IMR-90 (cell line): ENCODE measurements around the gene GALNT17. TPM values are rescaled to one million over a fixed set of nuclear protein-coding genes. Genes with fewer than 3 reads are reported as not detected.

ENCODE experiments used
- ATAC-seq: fragments of 200-7000 bp; cut with Tn5 transposase; 2 replicates; pipeline ENCODE4 v1.9.1; 2020; ENCODE audit warnings: low read depth, mild to moderate bottlenecking, moderate library complexity
- BruUV-seq: library from RNA; stranded (reverse); fragments of 400-500 nt; replicated peaks from 2 replicates; lab custom pipeline; 2021; lab: Mats Ljungman, UMichigan
- CTCF ChIA-PET: fragments of 300-600 bp; formaldehyde crosslinking; extraction: SDS; loops from one replicate; lab custom pipeline; 2021; ENCODE audit warnings: antibody characterized with exemption; lab: Yijun Ruan, JAX
- POLR2A ChIA-PET: fragments of 300-600 bp; sonication (Branson Sonifier 250); formaldehyde crosslinking; loops from one replicate; lab custom pipeline; 2022; ENCODE audit warnings: antibody characterized with exemption; ENCODE audit not compliant: unreplicated experiment; lab: Charles Lee
- DNase-seq: peaks from one replicate; pipeline ENCODE4 v3.0.0; 2013
- H2AFZ ChIP-seq: replicated peaks from 2 replicates; pipeline ENCODE3; 2013; ENCODE audit warnings: low read length, mild to moderate bottlenecking; ENCODE audit not compliant: poor library complexity
- H2AK5ac ChIP-seq: 2 replicates; pipeline ENCODE4 v1.6.1; 2013; ENCODE audit warnings: low read depth, low read length, inconsistent platforms
- H2AK9ac ChIP-seq: replicated peaks from 2 replicates; pipeline ENCODE3; 2013; ENCODE audit warnings: mild to moderate bottlenecking, low read depth, low read length, moderate library complexity; ENCODE audit not compliant: poor library complexity
- H2BK120ac ChIP-seq: 2 replicates; pipeline ENCODE4 v1.6.1; 2013; ENCODE audit warnings: low read depth, low read length, inconsistent platforms
- H2BK15ac ChIP-seq: 3 replicates; pipeline ENCODE4 v1.6.1; 2013; ENCODE audit warnings: low read depth, low read length, inconsistent platforms
- H2BK20ac ChIP-seq: 2 replicates; pipeline ENCODE4 v1.6.1; 2013; ENCODE audit warnings: low read depth, mild to moderate bottlenecking, inconsistent platforms, low read length, moderate library complexity
- H2BK5ac ChIP-seq: 2 replicates; pipeline ENCODE4 v1.6.1; 2013; ENCODE audit warnings: mild to moderate bottlenecking, low read depth, low read length, inconsistent platforms; ENCODE audit not compliant: poor library complexity, severe bottlenecking
- H3K14ac ChIP-seq: replicated peaks from 2 replicates; pipeline ENCODE4 v1.6.1; 2013; ENCODE audit warnings: low read depth, low read length, inconsistent platforms
- H3K18ac ChIP-seq: 2 replicates; pipeline ENCODE4 v1.6.1; 2013; ENCODE audit warnings: low read depth, low read length, control low read depth
- H3K23ac ChIP-seq: 2 replicates; pipeline ENCODE4 v1.6.1; 2013; ENCODE audit warnings: low read depth, low read length, inconsistent platforms
- H3K27ac ChIP-seq: 2 replicates; pipeline ENCODE4 v1.5.1; 2013; ENCODE audit warnings: mild to moderate bottlenecking, control low read depth, low read length; ENCODE audit not compliant: insufficient read depth
- H3K27me3 ChIP-seq: 2 replicates; pipeline ENCODE4 v1.6.1; 2013; ENCODE audit warnings: low read length; ENCODE audit not compliant: control insufficient read depth, insufficient read depth
- H3K36me3 ChIP-seq: 2 replicates; pipeline ENCODE4 v1.6.1; 2013; ENCODE audit warnings: low read length, mixed read lengths; ENCODE audit not compliant: control insufficient read depth, insufficient read depth
- H3K4ac ChIP-seq: 2 replicates; pipeline ENCODE4 v1.6.1; 2013; ENCODE audit warnings: low read depth, low read length, inconsistent platforms
- H3K4me1 ChIP-seq: 2 replicates; pipeline ENCODE4 v1.6.1; 2013; ENCODE audit warnings: low read length, mixed read lengths; ENCODE audit not compliant: control insufficient read depth, insufficient read depth
- H3K4me2 ChIP-seq: 2 replicates; pipeline ENCODE4 v1.6.1; 2013; ENCODE audit warnings: low read depth, mild to moderate bottlenecking, control low read depth, low read length, moderate library complexity
- H3K4me3 ChIP-seq: 2 replicates; pipeline ENCODE4 v1.5.1; 2013; ENCODE audit warnings: low read depth, mild to moderate bottlenecking, control low read depth, low read length, moderate library complexity; ENCODE audit not compliant: insufficient read depth
- H3K56ac ChIP-seq: 2 replicates; pipeline ENCODE4 v1.6.1; 2013; ENCODE audit warnings: low read length, inconsistent platforms; ENCODE audit not compliant: insufficient read depth; ENCODE audit errors: extremely low read depth
- H3K79me1 ChIP-seq, 2 experiments: 2 replicates each; pipeline ENCODE4 v1.6.1; 2013; ENCODE audit warnings: low read length in 2 of 2, inconsistent platforms in 1 of 2, low read depth in 1 of 2
- H3K9ac ChIP-seq: 2 replicates; pipeline ENCODE4 v1.6.1; 2013; ENCODE audit warnings: low read depth, low read length, control low read depth
- H3K9me1 ChIP-seq: 2 replicates; pipeline ENCODE4 v1.6.1; 2013; ENCODE audit warnings: low read length, inconsistent platforms; ENCODE audit not compliant: insufficient read depth
- H3K9me3 ChIP-seq: 2 replicates; pipeline ENCODE4 v1.6.1; 2013; ENCODE audit warnings: low read length; ENCODE audit not compliant: control insufficient read depth, insufficient read depth
- H4K20me1 ChIP-seq: 2 replicates; pipeline ENCODE4 v1.6.1; 2013; ENCODE audit warnings: low read length, inconsistent platforms; ENCODE audit not compliant: insufficient read depth
- H4K5ac ChIP-seq: 2 replicates; pipeline ENCODE4 v1.6.1; 2013; ENCODE audit warnings: mild to moderate bottlenecking, low read depth, low read length, control low read depth
- H4K8ac ChIP-seq, 2 experiments: 2 replicates each; pipeline ENCODE4 v1.6.1; 2013; ENCODE audit warnings: low read depth in 2 of 2, low read length in 2 of 2, control low read depth in 1 of 2, inconsistent platforms in 1 of 2
- H4K91ac ChIP-seq: 2 replicates; pipeline ENCODE4 v1.6.1; 2013; ENCODE audit warnings: low read depth, low read length, inconsistent platforms; ENCODE audit not compliant: insufficient read depth
- CTCF ChIP-seq: conservative IDR thresholded peaks from 2 replicates; pipeline ENCODE4 v1.5.1; 2012; ENCODE audit warnings: mild to moderate bottlenecking, low read depth, low read length, improper control_type of control experiment
- POLR2A ChIP-seq: IDR thresholded peaks from 2 replicates; pipeline ENCODE4 v1.6.1; 2012; ENCODE audit warnings: mild to moderate bottlenecking, low read depth, low read length
- RAD21 ChIP-seq: IDR thresholded peaks from 2 replicates; pipeline ENCODE4 v1.6.1; 2012; ENCODE audit warnings: low read length, improper control_type of control experiment
- RCOR1 ChIP-seq: IDR thresholded peaks from 2 replicates; pipeline ENCODE4 v1.6.1; 2012; ENCODE audit warnings: mild to moderate bottlenecking, low read length, improper control_type of control experiment; ENCODE audit not compliant: insufficient replicate concordance
- SMC3 ChIP-seq: fragments of 150-350 bp; IDR thresholded peaks from 2 replicates; pipeline ENCODE4 v1.6.1; 2016; ENCODE audit warnings: low read depth, mild to moderate bottlenecking, antibody characterized with exemption, low read length, moderate library complexity
- WGBS, 2 experiments: methylation state at CpG; one replicate each; pipeline versions ENCODE4 v1.1.5 to v1.1.7; 2013; ENCODE audit warnings: missing lambda C conversion rate in 2 of 2; ENCODE audit not compliant: insufficient read length in 1 of 2; ENCODE audit errors: extremely low coverage in 2 of 2; 5-methylcytosine and 5-hydroxymethylcytosine counted together
- dilution Hi-C: fragments of 300-500 bp; cut with HindIII; formaldehyde crosslinking; loops from one replicate; pipeline ENCODE4 v1.14.3; 2018; ENCODE audit warnings: low sequenced_read_pairs; ENCODE audit not compliant: unreplicated experiment
- in situ Hi-C: fragments of 300-500 bp; cut with MboI; formaldehyde crosslinking; loops from 3 replicates; pipeline ENCODE4 v1.14.3; 2019; ENCODE audit warnings: low sequenced_read_pairs, inconsistent platforms, mixed read lengths
- intact Hi-C: fragments of 100-400 bp; cut with micrococcal nuclease; formaldehyde crosslinking; loops from 2 replicates; pipeline ENCODE4 v1.10.0; 2022
- polyA plus RNA-seq, 3 experiments: library from polyadenylated mRNA; depleted of rRNA; stranded (reverse); fragments of >200 nt; gene quantifications; 2 replicates each; pipeline ENCODE4 v1.2.3, GENCODE V29; 2012; ENCODE audit warnings: low replicate concordance in 1 of 3
- total RNA-seq: library from RNA; depleted of rRNA; stranded (reverse); fragments of >200 nt; gene quantifications from 2 replicates; pipeline ENCODE4 v1.2.3, GENCODE V29; 2012

Gene GALNT17
- total and polyA plus RNA-seq, 2 of the 4 experiments (the other 2 are of a cell fraction): not detected

DNA sequence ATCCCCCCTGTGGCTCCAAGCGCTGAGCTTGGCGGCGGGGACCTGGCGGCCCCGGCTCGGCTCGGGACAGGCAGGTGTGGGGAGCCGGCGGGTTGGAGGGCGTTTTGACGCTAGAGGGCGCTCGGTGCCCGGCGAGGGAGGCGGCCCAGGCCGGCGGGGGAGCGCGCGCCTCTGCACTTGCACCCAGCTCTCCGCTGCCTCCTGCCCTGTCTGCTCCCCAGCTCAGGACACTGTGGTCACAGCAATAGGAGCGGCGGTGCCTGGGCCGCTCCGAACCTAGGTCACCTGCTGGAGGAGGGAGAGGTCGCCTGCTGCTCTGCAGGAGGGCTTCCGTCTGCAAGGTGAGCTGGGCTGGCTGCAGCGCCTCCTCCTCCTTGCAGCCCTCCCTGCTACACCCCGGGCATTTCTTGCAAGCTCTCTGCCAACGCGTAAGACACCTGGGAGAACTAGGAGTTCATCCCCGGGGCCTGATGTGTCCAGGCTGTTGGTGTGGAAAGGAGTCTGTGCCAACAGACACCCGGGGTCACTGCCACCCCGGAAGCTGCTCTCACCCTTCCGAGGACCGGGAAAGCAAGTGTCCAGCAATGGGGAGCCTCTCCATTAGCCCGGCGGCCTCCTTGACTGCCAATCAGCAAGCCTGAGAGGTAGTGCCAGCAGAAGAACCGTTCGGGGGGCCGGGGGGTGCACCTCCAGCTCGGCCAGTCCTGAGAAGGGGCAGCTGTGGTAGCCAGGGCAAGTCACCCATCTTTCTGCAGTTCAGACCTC lies 620.4 kb downstream of the GALNT17 start:
- BruUV-seq: no TSS peak
- dilution Hi-C loops: no loop called here
- Histone ChIP-seq H3K27ac (no peak overlapping the region), H3K9me1 (no peaks in the 10 kb centered on the region), H2BK15ac (no peak overlapping the region), H2AFZ (no peak overlapping the region), H2BK120ac (no peak overlapping the region), H2AK5ac (no peak overlapping the region), H3K36me3 (no peaks in the 10 kb centered on the region), H3K9me3 (peaks cover 18% of the 10 kb centered on the region), H3K4ac (no peak overlapping the region), H4K91ac (no peak overlapping the region), H3K27me3 (no peaks in the 10 kb centered on the region), H4K20me1 (no peaks in the 10 kb centered on the region), H3K14ac (no peak overlapping the region), H3K4me2 (no peak overlapping the region), H3K9ac (no peak overlapping the region), H3K18ac (no peak overlapping the region), H3K4me1 (no peaks in the 10 kb centered on the region), H2BK5ac (no peak overlapping the region), H4K5ac (no peak overlapping the region), H2BK20ac (no peak overlapping the region), H3K23ac (no peak overlapping the region), H3K4me3 (no peak overlapping the region), H4K8ac (no peak overlapping the region), H3K56ac (no peak overlapping the region), H3K79me1 (no peaks in the 10 kb centered on the region), H2AK9ac (no peak overlapping the region)
- ChIA-PET POLR2A (no interaction called here), CTCF (interaction anchor here (0.7 kb wide), 1 partner anchor 1075 kb away, joined by 3 read pairs; no protein-coding TSS in a partner anchor)
- in situ Hi-C loops: no loop called here
- peak; percentile 65 for ATAC-seq
- DNase-seq: no peak
- 20% methylated on average over 4 of the region's 43 CpGs; no CpG with 5 or more reads in 1 of the 2 experiments for WGBS, 2 experiments
- intact Hi-C loops: no loop called here
- TF ChIP-seq CTCF (0 out of 2 replicates have a peak, but pooled peaks have one; percentile 23), POLR2A (no peak), SMC3 (peak; percentile 6; the same call in 1 of the 2 replicates), RCOR1 (no peak), RAD21 (peak; percentile 18; the same call in 1 of the 2 replicates)
